Thymus (tissue), 11 donors: ENCODE results near the gene TAGLN3. TPM values are rescaled to one million over a fixed set of nuclear protein-coding genes. Genes with fewer than 3 reads are reported as not detected.

Experiments used
- DNase-seq, 9 donors: peaks; one replicate each; pipeline ENCODE4 v3.0.0-alpha.2; 2013; ENCODE audit warnings: low spot score in 9 of 9, low read depth in 6 of 9, missing footprints in 1 of 9
- H3K27ac ChIP-seq, 2 donors: one replicate each; pipeline ENCODE4 v1.5.1; 2013; ENCODE audit warnings: control low read depth in 1 of 2, low read depth in 1 of 2, low read length in 1 of 2, mild to moderate bottlenecking in 1 of 2, moderate library complexity in 1 of 2
- H3K27me3 ChIP-seq, 2 donors: one replicate each; pipeline ENCODE4 v1.5.1; 2013; ENCODE audit warnings: low read length in 1 of 2; ENCODE audit not compliant: control insufficient read depth in 2 of 2, insufficient read depth in 1 of 2
- H3K36me3 ChIP-seq, 2 donors: one replicate each; pipeline ENCODE4 v1.5.1; 2013; ENCODE audit warnings: low read length in 1 of 2, mild to moderate bottlenecking in 1 of 2, moderate library complexity in 1 of 2; ENCODE audit not compliant: control insufficient read depth in 2 of 2, insufficient read depth in 2 of 2
- H3K4me1 ChIP-seq, 2 donors: one replicate each; pipeline ENCODE4 v1.5.1; 2013; ENCODE audit warnings: low read length in 2 of 2; ENCODE audit not compliant: control insufficient read depth in 2 of 2, insufficient read depth in 2 of 2
- H3K4me3 ChIP-seq, 2 donors: one replicate each; pipeline ENCODE4 v1.5.1; 2013; ENCODE audit warnings: low read length in 2 of 2, control low read depth in 1 of 2, mild to moderate bottlenecking in 1 of 2
- H3K9me3 ChIP-seq, 2 donors: one replicate each; pipeline ENCODE4 v1.5.1; 2013; ENCODE audit warnings: low read length in 1 of 2, mild to moderate bottlenecking in 1 of 2; ENCODE audit not compliant: control insufficient read depth in 2 of 2, insufficient read depth in 1 of 2
- WGBS: extraction: QIAGEN DNeasy Blood & Tissue Kit; methylation state at CpG from one replicate; pipeline ENCODE4 v1.1.7; 2013; 5-methylcytosine and 5-hydroxymethylcytosine counted together
- polyA plus RNA-seq: library from polyadenylated mRNA; stranded (reverse); fragments of 200-250 nt; gene quantifications from one replicate; pipeline ENCODE4 v1.2.3, GENCODE V29; 2013
- total RNA-seq: library from RNA; stranded (reverse); fragments of 120-200 nt; gene quantifications from one replicate; pipeline ENCODE4 v1.2.4, GENCODE V29; 2013
- donor health status: healthy.

Gene TAGLN3
- total and polyA plus RNA-seq, 2 donors = 1.0 to 1.5 TPM

DNA sequence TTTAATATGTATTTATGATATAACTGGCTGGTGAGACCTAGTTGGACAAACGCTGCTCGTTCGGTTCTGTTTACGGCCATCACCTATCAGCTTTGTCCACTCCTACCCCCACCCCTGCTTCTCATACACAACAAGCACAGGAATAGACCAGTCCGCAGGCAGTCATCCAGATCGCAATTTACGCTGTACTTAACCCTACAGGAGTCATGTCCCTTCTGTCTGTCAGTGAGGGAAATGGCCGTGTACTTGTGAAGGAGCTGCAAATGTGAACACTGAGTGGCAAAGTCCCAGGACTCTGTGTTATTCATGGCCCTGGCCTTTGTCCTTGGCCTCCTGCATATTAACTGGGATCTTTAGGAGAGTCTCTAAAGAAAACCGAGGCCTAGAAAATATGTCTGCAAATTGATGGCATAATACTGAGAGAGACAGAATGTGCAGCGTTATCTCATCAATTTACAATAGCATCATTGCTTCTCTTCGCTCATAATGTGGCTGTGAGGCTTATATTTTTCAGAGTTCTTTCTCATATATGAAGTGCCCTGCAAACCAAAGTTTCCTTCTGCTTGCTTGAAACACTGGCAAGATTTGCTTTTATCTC is 27.1 kb upstream of the TAGLN3 start:
- Histone ChIP-seq H3K27ac (no peak overlapping the region), H3K9me3 (no peaks in the 10 kb centered on the region), H3K27me3 (no peaks in the 10 kb centered on the region), H3K4me3 (no peak overlapping the region), H3K4me1 (peaks cover 9 to 18% of the 10 kb centered on the region in 2 donors), H3K36me3 (no peaks in the 10 kb centered on the region)
- no peak for DNase-seq
- WGBS = 96% methylated on average over 11 of the region's 11 CpGs

GRCh38 chr3:111972891-111973290 is 25.8 kb upstream of the TAGLN3 start:
- Histone ChIP-seq H3K36me3 (no peaks in the 10 kb centered on the region), H3K27ac (no peak overlapping the region), H3K27me3 (no peaks in the 10 kb centered on the region), H3K4me1 (peaks cover 8 to 13% of the 10 kb centered on the region in 2 donors), H3K9me3 (no peaks in the 10 kb centered on the region), H3K4me3 (no peak overlapping the region)
- WGBS = 78% methylated on average over 3 of the region's 3 CpGs
- no peak for DNase-seq

DNA sequence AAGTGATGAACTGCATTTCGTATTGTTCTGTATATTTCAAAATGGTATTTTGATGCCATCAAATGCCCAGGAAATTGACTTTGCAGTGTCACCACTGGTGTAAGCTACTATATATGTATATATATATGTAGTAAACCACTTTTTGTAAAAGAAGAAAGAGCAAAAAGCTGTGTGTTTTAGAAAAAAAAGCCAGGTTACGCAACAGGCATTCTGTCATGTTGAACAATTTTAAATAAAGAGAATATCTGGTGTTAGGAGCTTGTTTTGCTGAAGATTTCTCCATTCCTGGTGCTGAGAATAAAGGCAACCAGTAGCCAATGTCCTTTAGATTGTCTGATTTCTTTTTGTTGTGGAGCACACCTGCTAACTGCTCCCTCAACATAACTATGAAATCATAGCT is 23.6 kb upstream of the TAGLN3 start:
- H3K27me3 ChIP-seq = no peaks in the 10 kb centered on the region
- H3K27ac ChIP-seq = no peak overlapping the region
- no peak for DNase-seq
- H3K4me1 ChIP-seq = peaks cover 5 to 14% of the 10 kb centered on the region in 2 donors
- H3K9me3 ChIP-seq = no peaks in the 10 kb centered on the region
- no peak overlapping the region for H3K4me3 ChIP-seq
- no peaks in the 10 kb centered on the region for H3K36me3 ChIP-seq
- 96% methylated on average over 2 of the region's 2 CpGs for WGBS

- 97% methylated on average over 2 of the region's 2 CpGs for WGBS
- peaks cover 0 to 1% of the 10 kb centered on the region in 2 donors for H3K36me3 ChIP-seq
- H3K27ac ChIP-seq = no peak overlapping the region
- no peak overlapping the region for H3K4me3 ChIP-seq
- peaks cover 5 to 14% of the 10 kb centered on the region in 2 donors for H3K4me1 ChIP-seq
- no peak for DNase-seq
- no peaks in the 10 kb centered on the region for H3K9me3 ChIP-seq
- H3K27me3 ChIP-seq = no peaks in the 10 kb centered on the region
Measured at GRCh38 chr3:111976254-111976653, 22.5 kb upstream of the TAGLN3 start.

DNA sequence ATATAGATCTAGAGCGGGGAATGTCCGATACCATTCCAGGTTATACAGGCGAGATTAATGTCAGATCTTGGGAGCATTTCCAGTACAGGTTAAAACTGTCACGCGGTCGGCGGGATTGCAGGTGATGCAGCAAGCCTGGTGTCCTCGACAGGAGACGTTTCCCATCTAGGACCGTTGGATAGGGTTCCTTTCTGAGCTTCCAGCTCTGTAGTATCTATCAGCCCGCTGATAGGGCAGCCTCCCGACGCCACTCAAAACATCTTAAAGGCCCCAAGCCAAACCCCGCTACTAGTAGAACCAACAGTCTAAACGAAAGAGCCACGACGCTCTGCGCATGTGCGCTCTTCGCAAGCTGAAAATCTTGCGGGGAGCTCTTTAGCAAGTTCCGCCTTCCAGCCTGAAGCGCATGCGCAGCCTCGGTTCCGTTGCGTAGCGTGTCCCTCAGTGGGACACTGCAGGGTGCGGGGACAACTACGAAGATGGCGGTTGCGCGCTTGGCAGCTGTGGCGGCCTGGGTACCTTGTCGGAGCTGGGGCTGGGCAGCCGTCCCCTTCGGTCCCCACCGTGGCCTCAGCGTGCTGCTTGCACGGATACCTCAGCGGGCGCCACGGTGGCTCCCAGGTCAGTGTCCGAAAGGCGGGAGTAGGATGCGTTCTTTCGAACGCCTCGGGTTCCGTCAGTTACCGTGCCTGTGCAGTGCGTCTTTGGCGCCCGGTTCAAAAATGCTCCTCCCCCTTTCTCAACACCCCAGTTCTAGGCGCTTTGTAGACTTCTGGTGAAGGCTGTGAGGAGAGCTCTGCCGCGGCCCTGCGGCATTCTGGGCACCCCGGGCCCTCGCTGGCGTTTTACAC is 19.9 kb upstream of the TAGLN3 start, which contains the start of gene ABHD10:
Gene ABHD10 (plus strand): TSS at position 444 of the 851 bp plus-strand sequence. CDS start 36 bp downstream, at position 480.
- Histone ChIP-seq H3K36me3 (peaks cover 0 to 7% of the 10 kb centered on the region in 2 donors), H3K4me3 (peak within 1 kb of the TSS; percentile 90 to 94), H3K9me3 (no peaks in the 10 kb centered on the region), H3K27ac (peak within 1 kb of the TSS; percentile 92 to 96), H3K4me1 (peaks cover 5 to 9% of the 10 kb centered on the region in 2 donors), H3K27me3 (no peaks in the 10 kb centered on the region)
- 8% methylated on average over 61 of the region's 61 CpGs for WGBS
- DNase-seq = peak; percentile 99 to 100 (median 99)

DNA sequence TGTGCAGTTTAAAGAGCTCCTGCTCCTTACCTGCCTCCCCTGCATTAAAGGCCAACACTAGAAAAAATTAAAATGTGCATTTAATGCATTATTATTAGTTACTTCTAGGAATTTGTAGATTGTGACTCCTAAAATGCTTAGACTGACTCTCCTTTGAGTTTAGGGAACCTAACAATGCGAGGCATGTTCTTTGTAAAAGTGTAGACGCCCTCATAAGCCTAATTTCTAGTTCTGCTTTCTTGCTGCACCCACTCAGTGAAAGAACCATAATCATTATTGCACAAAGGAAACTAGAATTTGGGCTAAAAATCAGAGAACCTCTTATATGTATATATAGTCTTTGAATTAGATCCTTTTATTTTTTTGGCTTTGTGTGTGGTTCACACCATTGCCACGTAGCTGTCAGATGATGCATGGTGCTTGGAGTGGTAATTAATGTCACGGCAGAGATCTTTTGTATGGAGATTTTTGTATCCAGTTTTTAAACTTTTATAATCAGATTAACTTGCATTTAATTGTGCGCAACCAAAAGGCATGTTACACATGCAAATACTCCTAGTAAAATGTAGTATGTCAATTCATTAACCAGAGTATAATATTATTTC is 19.2 kb upstream of the TAGLN3 start:
- H3K27ac ChIP-seq = peak overlapping the region; percentile 92 to 96
- peaks cover 0 to 11% of the 10 kb centered on the region in 2 donors for H3K36me3 ChIP-seq
- peak overlapping the region; percentile 90 to 94 for H3K4me3 ChIP-seq
- no peaks in the 10 kb centered on the region for H3K9me3 ChIP-seq
- 22% methylated on average over 5 of the region's 5 CpGs for WGBS
- DNase-seq = peak in 3 of 9 donors; percentile 38 to 73 (median 60)
- H3K27me3 ChIP-seq = no peaks in the 10 kb centered on the region
- peaks cover 5 to 9% of the 10 kb centered on the region in 2 donors for H3K4me1 ChIP-seq

DNA sequence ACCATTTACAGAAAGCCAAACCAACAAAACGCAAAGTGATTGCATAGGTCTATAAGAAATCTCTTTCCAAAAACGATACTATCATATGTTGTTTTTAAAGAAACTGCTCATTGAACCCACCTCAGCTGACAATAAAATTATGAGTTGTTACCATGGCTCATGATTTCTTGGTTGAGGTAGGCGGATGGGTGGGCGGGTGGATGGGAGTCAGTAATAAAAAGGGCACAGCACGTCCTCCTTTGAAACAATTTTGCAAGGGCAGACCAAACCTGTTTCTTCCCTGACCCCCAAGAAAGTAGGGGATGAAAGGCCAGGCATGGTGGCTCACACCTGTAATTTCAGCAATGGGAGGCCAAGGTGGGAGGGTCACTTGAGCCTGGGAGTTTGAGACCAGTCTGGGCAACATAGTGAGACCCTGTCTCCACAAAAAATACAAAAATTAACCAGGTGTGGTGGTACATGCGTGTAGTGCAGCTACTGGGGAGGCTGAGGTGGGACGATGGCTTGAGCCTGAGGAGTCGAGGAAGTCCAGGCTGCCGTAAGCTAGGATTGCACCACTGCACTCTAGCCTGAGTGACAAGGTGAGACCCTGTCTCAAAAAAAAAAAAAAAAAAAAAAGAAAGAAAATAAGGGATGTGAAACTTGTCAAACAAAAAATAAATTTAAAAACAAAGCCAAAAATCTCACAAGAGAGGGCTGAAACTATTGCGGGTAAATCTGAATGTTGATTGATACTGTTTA is 17.8 kb upstream of the TAGLN3 start:
- no peaks in the 10 kb centered on the region for H3K9me3 ChIP-seq
- DNase-seq = no peak
- peaks cover 0 to 14% of the 10 kb centered on the region in 2 donors for H3K36me3 ChIP-seq
- 96% methylated on average over 10 of the region's 10 CpGs for WGBS
- H3K4me3 ChIP-seq = no peak overlapping the region
- no peaks in the 10 kb centered on the region for H3K27me3 ChIP-seq
- H3K4me1 ChIP-seq = peaks cover 5 to 9% of the 10 kb centered on the region in 2 donors
- H3K27ac ChIP-seq = no peak overlapping the region

DNA sequence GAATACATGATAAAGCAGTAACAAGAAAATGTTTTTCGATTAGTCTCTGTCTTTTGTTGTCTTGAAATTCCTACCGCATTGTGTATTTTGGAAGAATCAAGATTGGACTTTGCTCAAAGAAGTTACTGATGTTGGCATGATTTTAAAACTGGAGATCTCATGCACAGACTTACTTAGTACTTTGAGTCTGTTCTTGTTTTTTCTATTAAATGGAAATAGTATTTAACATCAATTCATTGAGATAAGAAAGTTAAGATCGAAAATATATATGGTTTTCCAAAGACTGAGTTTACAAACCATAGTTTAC is 17.3 kb upstream of the TAGLN3 start:
- DNase-seq = no peak
- Histone ChIP-seq H3K27me3 (no peaks in the 10 kb centered on the region), H3K27ac (no peak overlapping the region), H3K9me3 (no peaks in the 10 kb centered on the region), H3K4me1 (peaks cover 5 to 9% of the 10 kb centered on the region in 2 donors), H3K36me3 (peaks cover 0 to 17% of the 10 kb centered on the region in 2 donors), H3K4me3 (no peak overlapping the region)
- WGBS = 98% methylated on average over 3 of the region's 3 CpGs
